Ovary (tissue), 9 donors: ENCODE results near the gene EMILIN2. TPM values are rescaled to one million over a fixed set of nuclear protein-coding genes. Genes with fewer than 3 reads are reported as not detected.
A peak's percentile ranks its signal among the peaks of the same experiment; 100 is the strongest.

Source experiments
- DNase-seq, 5 donors: peaks; one replicate each; pipeline ENCODE4 v3.0.0-alpha.2; 2019 to 2020
- H3K27ac ChIP-seq, 2 donors: fragments of 200-600 bp; one replicate each; pipeline versions ENCODE4 v1.5.1 to v1.8.0; 2019 to 2022
- H3K27me3 ChIP-seq: fragments of 200-600 bp; one replicate; pipeline ENCODE4 v1.8.0; 2022
- H3K36me3 ChIP-seq: fragments of 200-600 bp; sonication (generic); one replicate; pipeline ENCODE4 v1.5.1; 2019
- H3K4me1 ChIP-seq: one replicate; pipeline ENCODE4 v1.8.1; 2013; ENCODE audit warnings: mild to moderate bottlenecking, moderate library complexity; ENCODE audit not compliant: insufficient read depth
- H3K4me3 ChIP-seq: fragments of 200-600 bp; sonication (generic); one replicate; pipeline ENCODE4 v1.5.1; 2017
- H3K9me3 ChIP-seq, 2 donors: fragments of 200-600 bp in 1 of 2; sonication (generic) in 1 of 2; one replicate each; pipeline versions ENCODE4 v1.5.1 to v1.8.1; 2013 to 2019; ENCODE audit warnings: mild to moderate bottlenecking in 1 of 2, moderate library complexity in 1 of 2
- EP300 ChIP-seq: sonication (generic); formaldehyde crosslinking; IDR thresholded peaks from one replicate; pipeline ENCODE4 v1.6.1; 2017; ENCODE audit warnings: antibody characterized with exemption
- POLR2A ChIP-seq: fragments of 450-650 bp; IDR thresholded peaks from one replicate; pipeline ENCODE4 v1.6.1; 2017; ENCODE audit warnings: antibody characterized with exemption, mild to moderate bottlenecking, moderate library complexity
- WGBS, 3 donors: extraction: QIAGEN DNeasy Blood & Tissue Kit in 1 of 3; methylation state at CpG; one replicate each; pipeline versions ENCODE4 v1.1.5 to v1.1.7; 2013 to 2017; 5-methylcytosine and 5-hydroxymethylcytosine counted together
- intact Hi-C, 4 donors: fragments of 100-400 bp; cut with DNase I; formaldehyde crosslinking; loops; one replicate each; pipeline versions ENCODE4 v1.11.0 to v1.15.1; 2022 to 2023
- polyA plus RNA-seq, 2 donors: library from polyadenylated mRNA; stranded (reverse); fragments of 200-250 nt in 1 of 2; fragments of 350-450 nt in 1 of 2; fragmentation: Illumina TruSeq in 1 of 2; extraction: RNeasy Lipid Tissue Mini Kit (QIAGEN cat#74804) in 1 of 2; gene quantifications; one replicate each; pipeline ENCODE4 v1.2.3, GENCODE V29; 2013 to 2014
- total RNA-seq, 7 donors: library from RNA; depleted of rRNA in 2 of 7; stranded (reverse); fragments of >200 nt in 2 of 7; fragmentation: NEBNext Ultra II Directional in 3 of 7; extraction: Animal tissue kit (Norgen Biotek cat#: 25700) in 3 of 7; gene quantifications; one replicate each; pipeline versions ENCODE4 v1.1.0 to v1.2.4, GENCODE V29; 2016 to 2023
- TF ChIP-seq, protein P1 (sequence below), 3 donors: fragments of 450-650 bp in 2 of 3; fragments of 200-600 bp in 1 of 3; IDR thresholded peaks; one replicate each; pipeline versions ENCODE4 v1.5.1 to v1.8.0; 2016 to 2022; ENCODE audit warnings: antibody characterized with exemption in 3 of 3, mild to moderate bottlenecking in 1 of 3
- donor health status: DM: no; HTN: no; CAD: no; lungs with moderate emphysema.
- donor health status: DM: no; HTN: no; CAD: no.
- donor health status: Bipolar disorder and iron deficiency.
- donor health status: DM: yes; HTN: yes; CAD: no.
- donor health status: DM: no; HTN: no; CAD: no.
- donor health status: DM: yes; HTN: yes; CAD: no.

Gene EMILIN2
- total and polyA plus RNA-seq, 9 donors, result 16.5 to 40.4 (median 34.3) TPM

DNA sequence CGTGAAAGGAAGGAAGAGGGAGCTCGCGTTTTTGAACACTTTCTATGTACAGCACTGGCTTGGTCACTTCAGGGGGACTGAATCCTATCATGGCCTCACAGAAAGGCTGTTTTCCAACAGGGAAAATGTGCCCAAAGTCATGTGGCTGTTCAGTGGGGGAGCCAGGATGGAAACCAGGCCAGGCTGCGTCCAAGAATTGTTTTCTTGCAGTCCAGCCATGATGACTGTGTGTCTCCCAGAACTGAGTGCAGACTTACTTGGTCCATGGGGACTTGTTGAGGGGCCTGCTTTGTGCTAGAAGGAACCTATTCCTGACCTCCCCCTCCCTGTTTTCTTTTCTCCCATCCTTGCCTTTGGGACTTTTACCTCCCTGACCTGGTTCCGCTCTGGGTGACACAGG, 46.9 kb downstream of the EMILIN2 start:
- Histone ChIP-seq H3K4me1 (peaks cover 4% of the 10 kb centered on the region), H3K36me3 (no peaks in the 10 kb centered on the region), H3K27me3 (no peaks in the 10 kb centered on the region), H3K9me3 (no peaks in the 10 kb centered on the region), H3K4me3 (no peak overlapping the region), H3K27ac (no peak overlapping the region)
- DNase-seq, result no peak
- WGBS, 3 donors, result 85 to 91% (median 90%) methylated on average over 5 of the region's 5 CpGs
- intact Hi-C loops, result no loop called here
- no peak for TF ChIP-seq EP300
- TF ChIP-seq, protein P1, sequence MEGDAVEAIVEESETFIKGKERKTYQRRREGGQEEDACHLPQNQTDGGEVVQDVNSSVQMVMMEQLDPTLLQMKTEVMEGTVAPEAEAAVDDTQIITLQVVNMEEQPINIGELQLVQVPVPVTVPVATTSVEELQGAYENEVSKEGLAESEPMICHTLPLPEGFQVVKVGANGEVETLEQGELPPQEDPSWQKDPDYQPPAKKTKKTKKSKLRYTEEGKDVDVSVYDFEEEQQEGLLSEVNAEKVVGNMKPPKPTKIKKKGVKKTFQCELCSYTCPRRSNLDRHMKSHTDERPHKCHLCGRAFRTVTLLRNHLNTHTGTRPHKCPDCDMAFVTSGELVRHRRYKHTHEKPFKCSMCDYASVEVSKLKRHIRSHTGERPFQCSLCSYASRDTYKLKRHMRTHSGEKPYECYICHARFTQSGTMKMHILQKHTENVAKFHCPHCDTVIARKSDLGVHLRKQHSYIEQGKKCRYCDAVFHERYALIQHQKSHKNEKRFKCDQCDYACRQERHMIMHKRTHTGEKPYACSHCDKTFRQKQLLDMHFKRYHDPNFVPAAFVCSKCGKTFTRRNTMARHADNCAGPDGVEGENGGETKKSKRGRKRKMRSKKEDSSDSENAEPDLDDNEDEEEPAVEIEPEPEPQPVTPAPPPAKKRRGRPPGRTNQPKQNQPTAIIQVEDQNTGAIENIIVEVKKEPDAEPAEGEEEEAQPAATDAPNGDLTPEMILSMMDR (IDR thresholded peaks at IDR 0.05), result no peak
- no peak for TF ChIP-seq POLR2A

DNA sequence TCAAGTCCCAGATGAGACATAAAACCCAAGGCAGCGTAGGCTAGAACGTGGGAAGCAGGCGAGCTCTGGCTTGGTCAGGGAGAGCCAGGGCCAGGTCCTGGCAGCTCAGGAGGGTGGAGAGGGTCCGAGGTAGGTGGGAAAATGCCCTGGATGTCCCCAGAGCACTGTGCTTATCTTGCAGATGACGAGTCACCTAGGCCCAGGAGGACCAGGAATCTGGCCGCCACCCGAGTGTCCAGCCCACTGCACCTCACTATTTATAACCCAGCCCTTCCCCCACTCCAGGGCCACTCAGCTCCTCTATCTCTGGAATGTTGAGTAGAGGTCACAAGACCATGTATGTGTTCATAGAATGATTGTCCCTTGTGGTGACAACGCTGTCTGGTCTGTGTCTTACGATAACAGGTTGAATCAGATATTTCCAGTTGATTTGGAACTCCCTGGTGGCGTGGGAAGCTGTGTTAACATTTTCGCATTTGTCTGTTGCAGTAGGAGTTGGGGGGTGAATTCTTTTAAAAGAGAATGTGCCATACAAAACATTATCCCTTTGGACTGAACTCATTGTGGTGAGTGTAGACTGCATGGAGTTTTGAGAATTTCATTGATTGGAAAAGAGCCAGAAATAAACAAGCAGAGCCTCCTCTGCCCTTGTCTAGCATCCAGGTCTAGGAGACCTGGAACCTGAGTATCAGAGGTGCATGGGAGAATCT, 47.5 kb downstream of the EMILIN2 start:
- intact Hi-C loops, result no loop called here
- peaks cover 4% of the 10 kb centered on the region for H3K4me1 ChIP-seq
- 85 to 89% (median 86%) methylated on average over 11 of the region's 11 CpGs for WGBS, 3 donors
- no peaks in the 10 kb centered on the region for H3K9me3 ChIP-seq
- no peak overlapping the region for H3K27ac ChIP-seq
- H3K4me3 ChIP-seq, result no peak overlapping the region
- DNase-seq, result peak in 1 of 5 donors; percentile 7
- H3K27me3 ChIP-seq, result no peaks in the 10 kb centered on the region
- no peaks in the 10 kb centered on the region for H3K36me3 ChIP-seq
- TF ChIP-seq, protein P1 (IDR thresholded peaks at IDR 0.05), result no peak
- TF ChIP-seq EP300 (no peak), POLR2A (no peak)

DNA sequence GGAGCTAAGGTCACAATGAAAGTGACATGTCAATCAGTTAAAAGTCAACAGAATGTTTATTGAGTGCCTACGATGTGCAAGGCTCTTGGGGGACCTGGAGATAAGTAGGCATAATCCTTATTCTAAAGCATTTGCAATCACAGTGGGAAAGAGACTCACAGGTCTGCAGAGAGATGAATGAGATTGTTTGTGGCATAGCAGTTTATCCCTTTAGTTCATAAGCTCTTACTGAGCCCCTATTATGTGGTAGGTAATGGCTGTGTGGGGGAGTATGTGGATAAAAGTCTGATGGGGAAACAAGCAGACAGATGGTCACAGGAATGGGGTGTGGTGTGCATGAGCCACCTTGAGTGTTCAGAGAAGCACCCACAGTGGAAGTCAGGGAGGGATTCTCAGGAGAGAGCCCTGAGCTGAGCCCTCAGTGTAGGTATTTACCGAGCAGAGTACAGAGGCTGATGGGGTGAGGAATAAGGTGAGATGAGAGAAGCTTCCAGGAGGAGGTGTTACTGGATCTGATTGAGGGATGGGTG, 48.1 kb downstream of the EMILIN2 start:
- WGBS, 3 donors, result 86 to 96% (median 91%) methylated on average over 2 of the region's 2 CpGs
- no peak for DNase-seq
- H3K9me3 ChIP-seq, result no peaks in the 10 kb centered on the region
- H3K4me1 ChIP-seq, result peaks cover 4% of the 10 kb centered on the region
- H3K27me3 ChIP-seq, result no peaks in the 10 kb centered on the region
- TF ChIP-seq, protein P1 (IDR thresholded peaks at IDR 0.05), result no peak
- TF ChIP-seq EP300 (no peak), POLR2A (no peak)
- intact Hi-C loops, result no loop called here
- H3K36me3 ChIP-seq, result no peaks in the 10 kb centered on the region
- H3K27ac ChIP-seq, result no peak overlapping the region
- H3K4me3 ChIP-seq, result no peak overlapping the region

DNA sequence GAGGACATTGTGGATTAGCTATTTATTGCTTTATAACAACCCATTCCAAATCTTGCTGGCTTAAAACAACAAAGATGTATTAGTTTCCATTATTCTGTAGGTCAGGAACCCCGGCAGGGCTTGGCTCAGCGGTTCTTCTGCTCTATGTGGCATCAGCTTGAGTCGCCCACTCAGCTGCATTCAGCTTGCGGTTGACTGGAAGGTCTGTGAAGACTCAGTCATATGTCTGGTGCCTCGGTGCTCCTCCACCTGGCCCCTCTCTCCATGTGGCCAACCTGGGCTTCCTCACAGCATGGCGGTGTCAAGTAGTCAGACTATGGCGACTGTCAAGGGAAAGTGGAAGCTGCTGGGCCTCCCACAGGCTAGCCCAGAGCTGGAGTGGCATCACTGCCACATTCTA, 48.6 kb downstream of the EMILIN2 start:
- Histone ChIP-seq H3K36me3 (no peaks in the 10 kb centered on the region), H3K4me3 (no peak overlapping the region), H3K27ac (no peak overlapping the region), H3K4me1 (peaks cover 4% of the 10 kb centered on the region), H3K27me3 (no peaks in the 10 kb centered on the region), H3K9me3 (no peaks in the 10 kb centered on the region)
- no peak for TF ChIP-seq EP300
- TF ChIP-seq, protein P1 (IDR thresholded peaks at IDR 0.05), result no peak
- WGBS, 3 donors, result 97 to 98% (median 98%) methylated on average over 7 of the region's 7 CpGs
- intact Hi-C loops, result no loop called here
- peak in 1 of 5 donors; percentile 10 for DNase-seq
